Measurements from ENCODE around the gene C6. TPM values are rescaled to one million over a fixed set of nuclear protein-coding genes. Genes with fewer than 3 reads are reported as not detected.

Gene C6
- total RNA-seq, 1 experiment from 2014 or later: 0.37 TPM

- H3K9me2 ChIP-seq (ENCODE audit: insufficient read depth): no peaks in the 10 kb centered on the region
- no peaks in the 10 kb centered on the region for H3K36me3 ChIP-seq (ENCODE audit: control insufficient read depth in 1 of 2, insufficient read depth in 2 of 2, low read length in 2 of 2)
- ChIA-PET POLR2A (no interaction called here), CTCF (no interaction called here), RAD21 (ENCODE audit: low non-redundant PET in 1 of 2, low total read pairs in 2 of 2, uncharacterized antibody in 2 of 2, unreplicated experiment in 2 of 2) (no interaction called here)
- no peak overlapping the region for H3K27ac ChIP-seq (ENCODE audit: low read depth, low read length)
- H3K4me1 ChIP-seq (ENCODE audit: control insufficient read depth in 1 of 2, insufficient read depth in 2 of 2, low read length in 2 of 2): no peaks in the 10 kb centered on the region
- BruUV-seq (replicated peaks): no TSS peak
- H4K20me1 ChIP-seq (ENCODE audit: insufficient read depth): no peaks in the 10 kb centered on the region
- H3K4me3 ChIP-seq (replicated peaks in 1 of 2; ENCODE audit: low read depth in 1 of 2, low read length in 2 of 2): no peak overlapping the region
- DNase-seq (ENCODE audit: low read depth, low spot score) (no peak), ATAC-seq (no peak)
- no peaks in the 10 kb centered on the region for H3K79me2 ChIP-seq (ENCODE audit: insufficient read depth, low read length)
- H3K27me3 ChIP-seq (ENCODE audit: insufficient read depth, low read length): no peaks in the 10 kb centered on the region
- TF ChIP-seq SIN3A (IDR thresholded peaks at IDR 0.05; ENCODE audit: low read depth): no peak
- no peak for TF ChIP-seq POLR2AphosphoS5 (IDR thresholded peaks at IDR 0.05; ENCODE audit: low read depth, low read length)
- TF ChIP-seq EZH2phosphoT487 (IDR thresholded peaks at IDR 0.05; ENCODE audit: borderline replicate concordance): no peak
- no peak for TF ChIP-seq FOSL1 (IDR thresholded peaks at IDR 0.05; ENCODE audit: low read depth)
- TF ChIP-seq TCF7L2 (IDR thresholded peaks at IDR 0.05; ENCODE audit: borderline replicate concordance, extremely low read depth, insufficient read depth, insufficient read length): no peak
- no peak for TF ChIP-seq ZNF274 (IDR thresholded peaks at IDR 0.05; ENCODE audit: low read depth, low read length)
- no peak for TF ChIP-seq EGR1 (IDR thresholded peaks at IDR 0.05; ENCODE audit: low read depth)
- TF ChIP-seq CBX3 (IDR thresholded peaks at IDR 0.05; ENCODE audit: low read depth): no peak
- TF ChIP-seq CTCF (IDR thresholded peaks at IDR 0.05 in 2 of 3, conservative IDR thresholded peaks at IDR 0.05 in 1 of 3; ENCODE audit: borderline replicate concordance in 1 of 3, insufficient read depth in 1 of 3, low read depth in 2 of 3, low read length in 2 of 3): no peak
- TF ChIP-seq ZFX (IDR thresholded peaks at IDR 0.05): no peak
- no peak for TF ChIP-seq REST (IDR thresholded peaks at IDR 0.05; ENCODE audit: low read depth)
- TF ChIP-seq RAD21 (IDR thresholded peaks at IDR 0.05; ENCODE audit: low read depth): no peak
- TF ChIP-seq ATF3 (IDR thresholded peaks at IDR 0.05): no peak
- TF ChIP-seq ELF1 (IDR thresholded peaks at IDR 0.05; ENCODE audit: borderline replicate concordance, low read depth): no peak
- H3K4me2 ChIP-seq (ENCODE audit: low read length): no peak overlapping the region
- no peak overlapping the region for H3K9ac ChIP-seq (ENCODE audit: low read length)
- no peak overlapping the region for H2AFZ ChIP-seq (ENCODE audit: low read depth, low read length, poor library complexity, severe bottlenecking)
- intact Hi-C loops (cut with micrococcal nuclease): no loop called here
- no peaks in the 10 kb centered on the region for H3K9me3 ChIP-seq (ENCODE audit: control insufficient read depth in 1 of 2, insufficient read depth in 1 of 2, low read depth in 1 of 2, low read length in 2 of 2)
Measured at GRCh38 chr5:41252036-41252435, 38.7 kb upstream of the C6 start.

All from HCT116 (cell line).